GM12878 (cell line): ENCODE measurements around the gene ARHGAP27.

Source experiments
- CTCF ChIP-seq, 3 experiments: IDR thresholded peaks in 2 of 3; conservative IDR thresholded peaks in 1 of 3; 2 replicates each; pipeline ENCODE4 v1.5.1; 2011; ENCODE audit warnings: low read depth in 3 of 3, low read length in 3 of 3, mild to moderate bottlenecking in 3 of 3, control low read depth in 2 of 3, moderate library complexity in 2 of 3, inconsistent platforms in 1 of 3, mixed read lengths in 1 of 3; ENCODE audit not compliant: control insufficient read depth in 2 of 3, insufficient read depth in 1 of 3; ENCODE audit errors: extremely low read depth in 1 of 3
- FOS ChIP-seq: IDR thresholded peaks from 3 replicates; pipeline ENCODE4 v1.6.1; 2011; ENCODE audit warnings: borderline replicate concordance; ENCODE audit not compliant: insufficient read length; ENCODE audit errors: extremely low read depth
- HCFC1 ChIP-seq: fragments of 150-350 bp; IDR thresholded peaks from 2 replicates; pipeline ENCODE4 v1.6.1; 2014; ENCODE audit warnings: low read length
- HDAC6 ChIP-seq: fragments of 200-600 bp; sonication (generic); IDR thresholded peaks from one replicate; pipeline ENCODE4 v1.8.0; 2017; ENCODE audit warnings: antibody characterized with exemption; ENCODE audit not compliant: unreplicated experiment
- KDM1A ChIP-seq: fragments of 200-600 bp; sonication (generic); IDR thresholded peaks from 2 replicates; pipeline ENCODE4 v1.6.1; 2016; ENCODE audit warnings: borderline replicate concordance
- MYB ChIP-seq: fragments of 150-350 bp; IDR thresholded peaks from 2 replicates; pipeline ENCODE4 v1.6.1; 2014; ENCODE audit warnings: mild to moderate bottlenecking, low read depth, low read length, borderline replicate concordance
- STAT1 ChIP-seq: fragments of 450-650 bp; conservative IDR thresholded peaks from 2 replicates; pipeline ENCODE4 v1.6.1; 2014; ENCODE audit warnings: antibody characterized with exemption, mild to moderate bottlenecking
- YY1 ChIP-seq: IDR thresholded peaks from 2 replicates; pipeline ENCODE4 v1.6.1; 2011; ENCODE audit warnings: low read depth, mild to moderate bottlenecking, low read length
- ZNF24 ChIP-seq: fragments of 450-650 bp; IDR thresholded peaks from 2 replicates; pipeline ENCODE4 v1.6.1; 2017; ENCODE audit warnings: antibody characterized with exemption, mild to moderate bottlenecking
- ZNF687 ChIP-seq: fragments of 450-650 bp; IDR thresholded peaks from 2 replicates; pipeline ENCODE4 v1.6.1; 2017; ENCODE audit warnings: mild to moderate bottlenecking, moderate library complexity

GRCh38 chr17:45433159-45433535, 477 bp upstream of the ARHGAP27 start:
- no peak for TF ChIP-seq CTCF (IDR thresholded peaks at IDR 0.05 in 2 of 3, conservative IDR thresholded peaks at IDR 0.05 in 1 of 3; ENCODE audit: control insufficient read depth in 2 of 3, extremely low read depth in 1 of 3, insufficient read depth in 1 of 3, low read depth in 3 of 3, low read length in 3 of 3)
- TF ChIP-seq KDM1A: no peak
- no peak for TF ChIP-seq ZNF24
- TF ChIP-seq FOS: no peak
- TF ChIP-seq HDAC6: no peak
- no peak for TF ChIP-seq STAT1
- no peak for TF ChIP-seq ZNF687
- TF ChIP-seq MYB: no peak
- TF ChIP-seq YY1: no peak
- no peak for TF ChIP-seq HCFC1
